CD4-positive, alpha-beta T cell treated with Interleukin-21 for 1 hour (primary cell): ENCODE results near the gene ACTN2.

ENCODE experiments used
- DNase-seq: peaks from one replicate; pipeline ENCODE4 v3.0.0-alpha.2; 2020

Gene ACTN2

GRCh38 chr1:236785477-236785876 is 99.2 kb downstream of the ACTN2 start:
- no peak for DNase-seq

- DNase-seq: no peak
Observed at GRCh38 chr1:236786453-236786852, 100.2 kb downstream of the ACTN2 start.

DNA sequence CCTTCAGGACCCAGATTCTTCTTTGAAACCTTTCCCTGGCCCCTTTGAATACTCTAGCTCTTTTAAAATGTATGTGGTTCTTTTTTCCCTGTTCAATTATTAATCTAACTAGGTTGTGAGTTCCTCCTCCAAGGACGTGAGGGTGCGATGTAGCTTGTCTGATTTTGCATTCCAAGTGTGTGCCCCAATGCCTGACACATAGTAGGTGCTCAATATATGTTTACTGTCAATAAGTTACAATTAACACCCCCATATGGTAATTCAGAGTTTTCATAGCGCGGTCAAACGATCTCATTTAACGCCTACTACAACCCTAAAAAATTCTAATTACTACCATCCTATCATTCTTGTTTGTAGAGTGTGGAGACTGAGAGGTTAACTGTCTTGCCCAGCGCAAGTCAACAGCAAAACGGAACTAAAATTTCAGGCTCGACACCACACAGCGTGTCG is 108.3 kb downstream of the ACTN2 start:
- no peak for DNase-seq

GRCh38 chr1:236795035-236795756 is 108.9 kb downstream of the ACTN2 start, which contains the start of gene MTR:
TSS of gene MTR (plus strand) at chr1:236795292. CDS start at chr1:236795704, 412 bp downstream.
- DNase-seq: peak; percentile 97

DNA sequence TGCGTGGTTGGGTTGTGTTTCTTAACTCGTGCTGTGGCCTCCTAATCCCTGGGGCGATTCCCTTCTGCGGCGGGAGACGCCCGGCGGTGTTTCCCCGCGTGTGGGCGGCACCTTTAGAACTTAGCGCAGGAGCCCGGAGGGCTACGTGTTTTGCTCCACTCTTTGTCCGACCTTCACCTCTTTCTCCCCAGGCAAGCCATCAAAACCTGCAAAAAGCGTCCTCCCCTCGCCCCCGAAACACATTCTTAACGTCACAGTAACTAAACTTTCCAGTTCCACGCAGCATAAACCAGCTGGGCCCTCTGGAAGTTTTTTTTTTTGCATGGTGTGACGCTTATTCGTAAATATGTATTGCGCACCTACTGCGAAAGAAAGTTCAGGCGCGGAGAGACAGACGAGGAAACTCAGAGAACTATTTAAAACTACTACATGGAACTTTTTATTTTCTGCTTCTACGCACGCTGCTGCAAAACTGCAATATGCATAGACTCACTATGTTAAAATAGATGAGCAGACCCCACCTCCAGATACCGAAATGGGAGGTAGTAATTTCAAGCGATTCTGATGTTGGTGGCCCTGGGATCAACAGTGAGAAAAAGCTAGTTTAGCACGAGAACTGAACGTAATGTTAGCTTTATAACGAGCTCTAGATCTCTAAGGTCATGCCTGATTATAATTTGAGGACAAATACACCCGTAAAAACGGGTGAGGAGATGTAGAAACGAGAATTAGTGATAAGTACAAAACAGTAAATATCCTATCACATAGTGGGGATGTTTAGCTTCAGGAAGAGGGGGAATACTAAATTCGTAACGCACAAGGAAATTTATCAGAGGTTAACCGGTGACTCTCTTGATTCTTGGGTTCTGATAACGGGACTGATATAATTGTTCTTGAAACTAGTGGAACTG is 109.7 kb downstream of the ACTN2 start:
- no peak for DNase-seq

DNA sequence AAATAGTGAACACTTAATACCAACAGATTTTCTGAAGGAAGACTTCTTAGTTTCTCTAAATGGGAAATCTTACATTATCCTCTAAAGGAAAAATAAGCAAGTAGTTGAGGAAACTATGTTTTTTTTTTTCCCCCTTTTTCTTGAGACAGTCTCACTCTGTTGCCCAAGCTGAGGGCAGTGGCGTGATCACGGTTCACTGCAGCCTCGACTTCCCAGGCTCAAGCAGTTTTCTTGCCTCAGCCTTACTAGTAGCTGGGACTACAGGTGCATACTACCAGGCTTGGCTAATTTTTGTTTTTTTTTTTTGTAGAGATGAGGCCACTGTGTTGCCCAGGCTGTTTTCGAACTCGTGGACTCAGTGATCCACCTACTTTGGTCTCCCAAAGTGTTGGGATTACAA is 112.7 kb downstream of the ACTN2 start:
- no peak for DNase-seq

DNA sequence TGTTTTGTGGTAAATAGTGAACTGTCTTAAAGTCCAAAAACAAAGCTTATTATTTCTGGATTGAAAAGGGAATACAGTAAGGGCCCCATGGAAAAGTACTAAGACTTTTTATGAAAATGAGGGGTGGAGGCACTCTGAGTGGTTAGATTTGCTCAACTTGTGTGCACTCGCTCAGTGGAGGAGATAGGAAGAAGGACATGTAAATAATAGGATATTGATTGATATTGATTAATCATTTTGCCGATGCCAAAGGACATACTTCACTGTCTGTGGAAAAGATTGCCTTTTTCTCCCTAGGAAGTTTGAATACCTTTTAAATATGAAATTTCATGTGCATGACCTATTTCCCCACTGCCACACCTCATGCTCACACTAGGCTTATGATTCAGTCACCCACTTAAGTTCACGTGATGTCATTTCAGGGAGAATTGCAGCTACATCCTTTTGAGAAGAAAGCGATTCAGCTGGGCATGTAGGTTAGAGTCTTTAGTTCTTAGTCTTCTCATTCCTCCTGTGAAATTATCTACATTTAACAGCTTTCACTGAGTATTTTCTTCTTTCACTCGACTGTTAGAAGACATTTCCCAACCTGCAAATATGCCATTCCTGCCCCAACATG is 113.8 kb downstream of the ACTN2 start:
- DNase-seq: no peak

DNA sequence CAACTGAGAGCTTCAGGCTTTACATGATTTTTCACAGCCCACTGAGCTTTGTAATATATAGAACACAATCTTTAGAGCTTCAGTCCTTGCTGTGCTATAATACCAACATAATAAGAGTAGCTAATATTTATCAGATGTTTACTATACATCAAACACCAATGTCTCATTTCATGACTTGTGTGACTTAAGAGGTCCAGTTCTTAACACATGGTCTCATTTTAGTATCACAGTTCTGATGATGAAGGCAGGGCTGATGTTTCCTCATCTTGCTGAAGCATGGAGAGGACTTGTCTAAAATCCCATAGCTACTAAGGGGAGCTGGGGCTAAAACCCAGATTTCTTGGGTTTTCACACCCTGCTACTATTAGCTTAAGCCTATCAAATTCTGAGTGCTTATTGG is 114.3 kb downstream of the ACTN2 start:
- no peak for DNase-seq

DNA sequence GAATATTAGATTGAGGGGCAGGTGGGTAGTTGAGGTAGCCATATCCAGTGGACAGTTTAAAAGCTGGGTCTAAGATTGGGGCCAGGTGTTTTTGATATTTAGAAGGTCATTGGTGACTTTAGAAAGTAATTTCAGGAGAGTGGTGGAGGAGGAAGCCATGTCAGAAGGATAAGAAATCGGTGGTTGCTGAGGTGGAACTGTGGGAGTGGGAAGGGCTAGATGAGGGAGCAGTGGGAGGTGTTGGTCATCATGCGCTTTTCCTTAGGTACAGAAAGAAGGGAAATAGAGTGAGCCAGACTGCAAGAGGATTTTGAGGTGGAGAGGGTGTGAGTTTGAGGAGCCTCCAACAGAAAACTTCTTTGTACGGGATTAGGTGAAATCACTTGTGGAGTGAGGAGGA is 116.0 kb downstream of the ACTN2 start:
- no peak for DNase-seq

- no peak for DNase-seq
Observed at GRCh38 chr1:236806634-236807033, 120.3 kb downstream of the ACTN2 start.

GRCh38 chr1:236808005-236808404 is 121.7 kb downstream of the ACTN2 start:
- no peak for DNase-seq

DNA sequence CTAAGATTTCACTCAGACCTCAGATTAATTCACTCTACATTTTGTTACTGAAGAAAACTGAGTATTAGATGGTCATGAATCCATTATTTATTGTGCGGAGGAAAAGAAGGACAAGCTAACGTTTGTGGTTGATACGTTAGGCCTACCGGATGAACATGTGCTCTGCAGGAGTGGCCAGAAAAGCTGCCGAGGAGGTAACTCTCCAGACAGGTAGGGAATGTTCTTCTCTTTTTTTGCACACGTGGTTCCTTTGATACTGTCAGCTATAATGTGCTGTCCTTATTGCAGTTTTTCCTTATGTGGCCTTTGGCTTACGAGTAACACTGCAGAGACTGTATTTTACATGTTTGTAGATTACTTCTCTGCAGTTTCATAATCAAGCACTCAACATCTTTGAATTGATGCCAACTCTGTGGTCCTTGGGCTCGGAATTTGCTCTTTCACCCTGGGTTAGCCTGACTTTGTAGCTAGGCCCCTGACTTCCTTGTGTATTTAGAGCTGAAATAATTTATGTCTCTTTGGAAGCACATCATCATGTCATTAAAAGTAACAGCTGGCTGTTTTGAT is 122.3 kb downstream of the ACTN2 start:
- DNase-seq: no peak

DNA sequence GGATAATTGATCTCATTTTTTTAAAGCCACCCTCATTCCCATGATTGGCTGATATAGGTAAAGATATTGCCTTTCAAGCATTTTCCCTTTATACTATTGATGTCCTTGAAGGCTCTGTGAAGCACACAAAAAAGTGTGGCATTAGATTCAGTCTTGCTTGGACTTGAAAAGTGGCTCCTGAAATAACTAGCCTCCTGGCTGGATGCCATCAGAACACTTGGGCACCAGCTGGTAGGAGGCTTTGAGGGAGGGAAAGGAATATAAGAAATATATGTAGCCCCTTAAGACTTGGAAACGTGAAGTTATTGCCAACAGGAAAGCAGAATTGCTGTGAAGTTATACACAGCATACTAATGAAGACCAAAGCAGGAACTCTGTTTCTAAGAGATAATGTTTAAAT is 122.8 kb downstream of the ACTN2 start:
- DNase-seq: no peak

GRCh38 chr1:236810018-236810417 is 123.7 kb downstream of the ACTN2 start:
- DNase-seq: no peak

DNA sequence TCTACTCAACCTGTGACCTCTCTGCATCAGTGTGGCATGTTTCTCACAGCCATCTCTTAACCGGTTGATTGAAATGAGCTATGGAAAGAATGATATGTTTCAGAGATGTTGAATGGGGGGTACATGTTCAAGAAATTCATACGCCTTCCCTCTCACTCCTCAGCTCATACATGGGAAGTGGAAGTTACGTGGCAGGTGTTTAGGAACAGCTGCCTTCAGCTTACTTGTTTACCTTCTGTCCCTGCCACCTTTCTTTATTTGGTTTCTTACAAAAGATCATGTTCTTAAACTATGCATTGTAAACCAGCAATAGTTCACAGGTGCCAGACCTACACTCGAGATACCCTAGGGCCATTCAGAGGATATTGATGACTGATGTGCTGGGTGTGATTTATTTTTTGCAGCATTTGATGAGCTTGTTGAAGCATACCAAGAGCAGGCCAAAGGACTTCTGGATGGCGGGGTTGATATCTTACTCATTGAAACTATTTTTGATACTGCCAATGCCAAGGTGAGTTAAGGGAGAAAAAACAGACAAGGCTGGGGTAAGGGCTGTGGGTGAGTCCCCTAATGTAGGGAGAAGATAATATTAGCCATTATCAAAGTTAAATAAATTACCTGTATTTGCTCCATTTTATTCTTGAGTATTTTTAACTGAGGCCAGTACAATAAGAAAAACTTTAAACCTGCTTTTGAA is 126.2 kb downstream of the ACTN2 start:
- DNase-seq: no peak
